ENCODE measurements around the gene KREMEN1. TPM values are rescaled to one million over a fixed set of nuclear protein-coding genes. Genes with fewer than 3 reads are reported as not detected.
A peak's percentile ranks its signal among the peaks of the same experiment; 100 is the strongest.

KREMEN1 gene
- polyA plus RNA-seq, 1 of the 3 experiments (the other 2 are of a cell fraction) = 10.0 TPM

- TF ChIP-seq, protein P1, sequence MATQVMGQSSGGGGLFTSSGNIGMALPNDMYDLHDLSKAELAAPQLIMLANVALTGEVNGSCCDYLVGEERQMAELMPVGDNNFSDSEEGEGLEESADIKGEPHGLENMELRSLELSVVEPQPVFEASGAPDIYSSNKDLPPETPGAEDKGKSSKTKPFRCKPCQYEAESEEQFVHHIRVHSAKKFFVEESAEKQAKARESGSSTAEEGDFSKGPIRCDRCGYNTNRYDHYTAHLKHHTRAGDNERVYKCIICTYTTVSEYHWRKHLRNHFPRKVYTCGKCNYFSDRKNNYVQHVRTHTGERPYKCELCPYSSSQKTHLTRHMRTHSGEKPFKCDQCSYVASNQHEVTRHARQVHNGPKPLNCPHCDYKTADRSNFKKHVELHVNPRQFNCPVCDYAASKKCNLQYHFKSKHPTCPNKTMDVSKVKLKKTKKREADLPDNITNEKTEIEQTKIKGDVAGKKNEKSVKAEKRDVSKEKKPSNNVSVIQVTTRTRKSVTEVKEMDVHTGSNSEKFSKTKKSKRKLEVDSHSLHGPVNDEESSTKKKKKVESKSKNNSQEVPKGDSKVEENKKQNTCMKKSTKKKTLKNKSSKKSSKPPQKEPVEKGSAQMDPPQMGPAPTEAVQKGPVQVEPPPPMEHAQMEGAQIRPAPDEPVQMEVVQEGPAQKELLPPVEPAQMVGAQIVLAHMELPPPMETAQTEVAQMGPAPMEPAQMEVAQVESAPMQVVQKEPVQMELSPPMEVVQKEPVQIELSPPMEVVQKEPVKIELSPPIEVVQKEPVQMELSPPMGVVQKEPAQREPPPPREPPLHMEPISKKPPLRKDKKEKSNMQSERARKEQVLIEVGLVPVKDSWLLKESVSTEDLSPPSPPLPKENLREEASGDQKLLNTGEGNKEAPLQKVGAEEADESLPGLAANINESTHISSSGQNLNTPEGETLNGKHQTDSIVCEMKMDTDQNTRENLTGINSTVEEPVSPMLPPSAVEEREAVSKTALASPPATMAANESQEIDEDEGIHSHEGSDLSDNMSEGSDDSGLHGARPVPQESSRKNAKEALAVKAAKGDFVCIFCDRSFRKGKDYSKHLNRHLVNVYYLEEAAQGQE (IDR thresholded peaks at IDR 0.05; ENCODE audit: low read depth, low read length) = no peak
- no peak for TF ChIP-seq RXRA (IDR thresholded peaks at IDR 0.05; ENCODE audit: borderline replicate concordance, low read depth)
Observed at GRCh38 chr22:29203488-29204454, 130.9 kb downstream of the KREMEN1 start (continued).

- POLR2A ChIA-PET = no interaction called here
- H3K4me1 ChIP-seq (ENCODE audit: control insufficient read depth in 1 of 2, insufficient read depth in 2 of 2, low read depth in 1 of 2, low read length in 1 of 2) = peaks cover 0 to 7% of the 10 kb centered on the region in 2 experiments; a peak in 1 of 4 replicates
- 97% methylated on average over 6 of the region's 8 CpGs for WGBS (ENCODE audit: low lambda C conversion rate)
Observed at GRCh38 chr22:29204455-29205183, 131.8 kb downstream of the KREMEN1 start.

More at GRCh38 chr22:29204455-29205183, 131.8 kb downstream of the KREMEN1 start:
- Histone ChIP-seq H3K27me3 (ENCODE audit: insufficient read depth) (no peaks in the 10 kb centered on the region; the same call in 1 of the 2 replicates), H3K9ac (no peak overlapping the region), H3K4me3 (ENCODE audit: low read depth in 2 of 2, low read length in 1 of 2) (no peak overlapping the region), H4K20me1 (ENCODE audit: insufficient read depth) (no peaks in the 10 kb centered on the region), H3K9me2 (no peaks in the 10 kb centered on the region), H3K36me3 (replicated peaks in 1 of 2; ENCODE audit: control insufficient read depth in 1 of 2, insufficient read depth in 2 of 2, low read length in 1 of 2) (no peaks in the 10 kb centered on the region), H3K9me3 (no peaks in the 10 kb centered on the region), H3K79me2 (ENCODE audit: insufficient read depth) (no peaks in the 10 kb centered on the region), H3F3A (replicated peaks; ENCODE audit: insufficient read depth) (no peaks in the 10 kb centered on the region), H3K27ac (ENCODE audit: low read depth in 2 of 2, low read length in 1 of 2) (no peak overlapping the region), H3K4me2 (no peak overlapping the region), H2AFZ (ENCODE audit: low read depth) (no peak overlapping the region)
- CTCF ChIA-PET = interaction anchor here (0.6 to 5.5 kb wide), 7 partner anchors 12 to 140 kb away, joined by 3 to 49 read pairs (median 4); no protein-coding TSS in a partner anchor
- TF ChIP-seq TAF1 (IDR thresholded peaks at IDR 0.05; ENCODE audit: borderline replicate concordance, low read depth, low read length) (no peak), EP300 (IDR thresholded peaks at IDR 0.05; ENCODE audit: borderline replicate concordance in 1 of 2, low read depth in 1 of 2, low read length in 1 of 2) (no peak), FOSL2 (IDR thresholded peaks at IDR 0.05; ENCODE audit: borderline replicate concordance, low read depth) (no peak), RCOR1 (IDR thresholded peaks at IDR 0.05; ENCODE audit: low read length) (no peak), MEF2A (IDR thresholded peaks at IDR 0.05; ENCODE audit: borderline replicate concordance, low read depth) (no peak), ELF1 (IDR thresholded peaks at IDR 0.05) (no peak), RXRA (IDR thresholded peaks at IDR 0.05; ENCODE audit: borderline replicate concordance, low read depth) (no peak), USF2 (IDR thresholded peaks at IDR 0.05; ENCODE audit: borderline replicate concordance, low read depth, low read length) (no peak)
- TF ChIP-seq, protein P1 (IDR thresholded peaks at IDR 0.05; ENCODE audit: low read depth, low read length) = no peak
- DNase-seq = peak; percentile 31
